MCF 10A (cell line): ENCODE measurements around the gene LTF. TPM values are rescaled to one million over a fixed set of nuclear protein-coding genes. Genes with fewer than 3 reads are reported as not detected.

Experiments used
- BruUV-seq: library from RNA; stranded (reverse); fragments of 400-500 nt; replicated peaks from 2 replicates; lab custom pipeline; 2021; lab: Mats Ljungman, UMichigan
- CTCF ChIA-PET: fragments of 300-600 bp; sonication (Branson Sonifier 250); formaldehyde crosslinking; extraction: SDS; loops from one replicate; lab custom pipeline; 2021; ENCODE audit warnings: antibody characterized with exemption, inconsistent platforms; lab: Yijun Ruan, JAX
- POLR2A ChIA-PET: fragments of 300-600, 350-650 bp; sonication (Branson Sonifier 250); formaldehyde crosslinking; extraction: SDS; loops from one replicate; lab custom pipeline; 2020; ENCODE audit warnings: antibody characterized with exemption, inconsistent platforms; lab: Yijun Ruan, JAX
- DNase-seq: peaks from one replicate; pipeline ENCODE4 v3.0.0-alpha.2; 2018; ENCODE audit not compliant: unreplicated experiment
- H3K27ac Mint-ChIP-seq: one replicate; pipeline ENCODE4 v1.8.0; 2022; ENCODE audit warnings: mild to moderate bottlenecking, low read depth, mixed read lengths; ENCODE audit not compliant: unreplicated experiment
- H3K27me3 Mint-ChIP-seq: one replicate; pipeline ENCODE4 v1.8.0; 2022; ENCODE audit warnings: mixed read lengths; ENCODE audit not compliant: insufficient read depth, unreplicated experiment
- H3K36me3 Mint-ChIP-seq: one replicate; pipeline ENCODE4 v1.8.0; 2022; ENCODE audit warnings: mild to moderate bottlenecking, moderate library complexity, mixed read lengths; ENCODE audit not compliant: insufficient read depth, unreplicated experiment
- H3K4me1 Mint-ChIP-seq: one replicate; pipeline ENCODE4 v1.8.0; 2022; ENCODE audit warnings: mixed read lengths; ENCODE audit not compliant: insufficient read depth, unreplicated experiment
- H3K4me3 Mint-ChIP-seq: one replicate; pipeline ENCODE4 v1.8.0; 2022; ENCODE audit warnings: mild to moderate bottlenecking, moderate library complexity, mixed read lengths; ENCODE audit not compliant: unreplicated experiment
- H3K9me3 Mint-ChIP-seq: one replicate; pipeline ENCODE4 v1.8.0; 2022; ENCODE audit warnings: mixed read lengths; ENCODE audit not compliant: unreplicated experiment
- CTCF ChIP-seq: fragments of 200-600 bp; IDR thresholded peaks from one replicate; pipeline ENCODE4 v1.8.0; 2022; ENCODE audit warnings: antibody characterized with exemption, mild to moderate bottlenecking; ENCODE audit not compliant: unreplicated experiment
- intact Hi-C: fragments of 100-400 bp; cut with micrococcal nuclease; formaldehyde crosslinking; loops from 2 replicates; pipeline ENCODE4 v1.14.1; 2022
- total RNA-seq: library from RNA; stranded (reverse); gene quantifications from 2 replicates; pipeline ENCODE4 v1.2.3, GENCODE V29; 2022

The LTF gene
- total RNA-seq, 1 experiment from 2014 or later = not detected

DNA sequence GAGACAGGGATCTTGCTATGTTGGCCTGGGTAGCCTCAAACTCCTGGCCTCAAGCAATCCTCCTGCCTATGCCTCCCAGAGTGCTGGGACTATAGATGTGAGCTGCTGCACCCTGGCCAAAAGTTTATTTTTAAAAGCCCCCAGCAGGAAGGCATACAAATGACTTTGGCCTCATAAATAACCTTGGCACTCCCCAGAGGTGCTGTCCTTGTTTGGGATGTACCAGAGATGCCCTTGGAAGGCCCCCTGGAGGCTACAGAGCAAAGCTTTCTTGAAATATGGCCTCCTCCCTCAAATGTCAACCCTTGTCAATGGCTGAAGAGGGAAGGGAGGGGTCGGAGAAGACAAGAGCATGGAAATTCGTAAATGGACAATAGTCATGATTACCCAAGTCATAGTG, 19.1 kb upstream of the LTF start:
- H3K9me3 Mint-ChIP-seq = no peaks in the 10 kb centered on the region
- intact Hi-C loops = no loop called here
- DNase-seq = no peak
- no peak overlapping the region for H3K27ac Mint-ChIP-seq
- H3K4me1 Mint-ChIP-seq = peaks cover 19% of the 10 kb centered on the region
- no peaks in the 10 kb centered on the region for H3K36me3 Mint-ChIP-seq
- CTCF ChIA-PET = interaction anchor here (0.8 to 1.2 kb wide), 5 partner anchors 34 to 178 kb away, joined by 3 to 9 read pairs (median 3); no protein-coding TSS in a partner anchor
- BruUV-seq = no TSS peak
- POLR2A ChIA-PET = no interaction called here
- no peak overlapping the region for H3K4me3 Mint-ChIP-seq
- TF ChIP-seq CTCF = no peak
- peaks cover 10% of the 10 kb centered on the region for H3K27me3 Mint-ChIP-seq

- no TSS peak for BruUV-seq
- POLR2A ChIA-PET = interaction anchor here (0.6 kb wide), 1 partner anchor 104 kb away, joined by 4 read pairs; no protein-coding TSS in a partner anchor
- H3K9me3 Mint-ChIP-seq = no peaks in the 10 kb centered on the region
- DNase-seq = peak; percentile 20
- H3K27ac Mint-ChIP-seq = peak overlapping the region; percentile 63
- H3K36me3 Mint-ChIP-seq = no peaks in the 10 kb centered on the region
- CTCF ChIA-PET = interaction anchor here (0.9 to 1.3 kb wide), 3 partner anchors 76 to 208 kb away, joined by 3 to 9 read pairs (median 3); no protein-coding TSS in a partner anchor
- peaks cover 15% of the 10 kb centered on the region for H3K4me1 Mint-ChIP-seq
- H3K4me3 Mint-ChIP-seq = no peak overlapping the region
- intact Hi-C loops = no loop called here
- peaks cover 20% of the 10 kb centered on the region for H3K27me3 Mint-ChIP-seq
- no peak for TF ChIP-seq CTCF
Observed at GRCh38 chr3:46482632-46483350, 18.1 kb upstream of the LTF start.

- ChIA-PET POLR2A (no interaction called here), CTCF (interaction anchor here (1.1 to 1.3 kb wide), 3 partner anchors 77 to 210 kb away, joined by 3 read pairs; no protein-coding TSS in a partner anchor)
- peaks cover 29% of the 10 kb centered on the region for H3K27me3 Mint-ChIP-seq
- no peak overlapping the region for H3K4me3 Mint-ChIP-seq
- H3K27ac Mint-ChIP-seq = no peak overlapping the region
- intact Hi-C loops = no loop called here
- no peak for DNase-seq
- H3K9me3 Mint-ChIP-seq = no peaks in the 10 kb centered on the region
- peaks cover 15% of the 10 kb centered on the region for H3K4me1 Mint-ChIP-seq
- H3K36me3 Mint-ChIP-seq = no peaks in the 10 kb centered on the region
- TF ChIP-seq CTCF = no peak
- no TSS peak for BruUV-seq
Observed at GRCh38 chr3:46481636-46482035, 16.9 kb upstream of the LTF start.

DNA sequence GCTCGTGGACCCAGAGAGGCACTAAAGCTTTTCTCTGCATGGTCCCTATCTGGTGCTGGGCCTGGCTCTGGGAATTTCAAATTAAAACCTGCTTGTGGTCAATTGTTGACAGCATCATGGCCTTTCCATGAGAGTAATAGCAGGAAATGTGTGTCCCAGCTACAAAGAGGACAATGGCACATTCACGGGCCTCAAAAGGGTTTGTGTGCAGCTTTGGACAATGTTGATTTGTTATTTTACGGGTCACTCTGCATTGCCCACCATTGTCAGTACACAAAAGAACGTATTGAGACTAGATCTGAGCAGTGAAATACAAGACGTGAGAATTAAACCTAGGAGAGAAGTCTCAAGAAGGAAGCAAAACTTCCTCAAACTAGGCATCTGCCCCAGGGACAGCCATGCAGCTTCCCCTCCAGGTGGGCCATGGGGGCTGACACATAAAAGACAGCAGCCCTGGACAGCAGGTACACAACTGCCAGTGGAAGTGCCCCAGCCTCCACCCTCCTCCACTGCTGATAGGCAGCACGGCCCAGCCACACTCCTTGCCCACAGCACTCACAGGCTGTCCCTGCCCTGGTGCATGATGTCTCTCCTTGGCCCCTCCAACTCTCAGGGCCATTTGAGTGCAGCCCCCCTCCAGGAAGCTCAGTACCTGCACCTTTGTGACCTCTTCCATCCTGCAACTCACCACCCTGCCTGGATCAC, 15.9 kb upstream of the LTF start:
- H3K27me3 Mint-ChIP-seq = peaks cover 33% of the 10 kb centered on the region
- no peak for DNase-seq
- peaks cover 1% of the 10 kb centered on the region for H3K9me3 Mint-ChIP-seq
- TF ChIP-seq CTCF = no peak
- ChIA-PET POLR2A (no interaction called here), CTCF (interaction anchor here (0.5 to 1.4 kb wide), 3 partner anchors 8 to 174 kb away, joined by 3 to 4 read pairs (median 3); no protein-coding TSS in a partner anchor)
- peaks cover 15% of the 10 kb centered on the region for H3K4me1 Mint-ChIP-seq
- H3K36me3 Mint-ChIP-seq = no peaks in the 10 kb centered on the region
- intact Hi-C loops = no loop called here
- no peak overlapping the region for H3K27ac Mint-ChIP-seq
- BruUV-seq = no TSS peak
- no peak overlapping the region for H3K4me3 Mint-ChIP-seq
